Left lung (tissue), 10 donors: ENCODE results near the gene STAT5A. TPM values are rescaled to one million over a fixed set of nuclear protein-coding genes. Genes with fewer than 3 reads are reported as not detected.

Source experiments
- ATAC-seq: fragments of 200-7000 bp; cut with Tn5 transposase; one replicate; pipeline ENCODE4 v1.9.1; 2020; ENCODE audit warnings: moderate library complexity
- DNase-seq, 4 donors: peaks; one replicate each; pipeline ENCODE4 v3.0.0-alpha.2; 2013 to 2020
- H3K27ac ChIP-seq, 2 donors: fragments of 200-600 bp; sonication (generic) in 1 of 2; one replicate each; pipeline versions ENCODE4 v1.5.0 to v1.8.0; 2020 to 2021
- H3K27me3 ChIP-seq, 2 donors: fragments of 200-600 bp; sonication (generic) in 1 of 2; one replicate each; pipeline versions ENCODE4 v1.5.0 to v1.8.0; 2020 to 2021
- H3K36me3 ChIP-seq, 2 donors: fragments of 200-600 bp; sonication (generic) in 1 of 2; one replicate each; pipeline versions ENCODE4 v1.5.0 to v1.8.0; 2020 to 2021
- H3K4me1 ChIP-seq, 2 donors: fragments of 200-600 bp; one replicate each; pipeline ENCODE4 v1.8.0; 2021
- H3K4me3 ChIP-seq, 2 donors: fragments of 200-600 bp; sonication (generic) in 1 of 2; one replicate each; pipeline versions ENCODE4 v1.5.0 to v1.8.0; 2020 to 2021; ENCODE audit warnings: mild to moderate bottlenecking in 1 of 2
- H3K9me3 ChIP-seq, 2 donors: fragments of 200-600 bp; sonication (generic) in 1 of 2; one replicate each; pipeline versions ENCODE4 v1.5.0 to v1.8.0; 2020 to 2021
- CTCF ChIP-seq, 2 donors: fragments of 200-600 bp; sonication (generic) in 1 of 2; IDR thresholded peaks; one replicate each; pipeline versions ENCODE4 v1.5.0 to v1.8.0; 2021; ENCODE audit warnings: antibody characterized with exemption in 2 of 2
- intact Hi-C, 2 donors: fragments of 100-400 bp; cut with DNase I; formaldehyde crosslinking; loops; one replicate each; pipeline versions ENCODE4 v1.11.2 to v1.14.2; 2022
- polyA plus RNA-seq, 6 donors: library from polyadenylated mRNA; unstranded; fragments of 120-200 nt; gene quantifications; one replicate each; pipeline ENCODE4 v1.2.1, GENCODE V29; 2013; ENCODE audit not compliant: insufficient read length in 6 of 6
- total RNA-seq, 2 donors: library from RNA; stranded (reverse); fragmentation: NEBNext Ultra II Directional; extraction: Animal tissue kit (Norgen Biotek cat#: 25700); gene quantifications; one replicate each; pipeline ENCODE4 v1.2.1, GENCODE V29; 2021
- donor health status: DM: no; HTN: yes; CAD: no.
- donor health status: DM: no; HTN: no; CAD: no.

The STAT5A gene
- total and polyA plus RNA-seq, 8 donors = 10.3 to 47.4 (median 12.3) TPM

- no peaks in the 10 kb centered on the region for H3K9me3 ChIP-seq
- H3K4me1 ChIP-seq = peaks cover 8 to 87% of the 10 kb centered on the region in 2 donors
- DNase-seq (no peak), ATAC-seq (no peak)
- intact Hi-C loops = no loop called here
- no peaks in the 10 kb centered on the region for H3K27me3 ChIP-seq
- peak overlapping the region; percentile 96 for H3K27ac ChIP-seq
- no peak overlapping the region for H3K4me3 ChIP-seq
- no peaks in the 10 kb centered on the region for H3K36me3 ChIP-seq
- no peak for TF ChIP-seq CTCF (IDR thresholded peaks at IDR 0.05)
These were observed 38.4 kb upstream of the STAT5A start for GRCh38 chr17:42249681-42250446.

GRCh38 chr17:42251115-42251514, 37.2 kb upstream of the STAT5A start:
- H3K27ac ChIP-seq = peak overlapping the region in 1 of 2 donors; percentile 96
- no peak overlapping the region for H3K4me3 ChIP-seq
- TF ChIP-seq CTCF (IDR thresholded peaks at IDR 0.05) = no peak
- no peaks in the 10 kb centered on the region for H3K36me3 ChIP-seq
- intact Hi-C loops = no loop called here
- no peaks in the 10 kb centered on the region for H3K27me3 ChIP-seq
- no peaks in the 10 kb centered on the region for H3K9me3 ChIP-seq
- peaks cover 8 to 93% of the 10 kb centered on the region in 2 donors for H3K4me1 ChIP-seq
- ATAC-seq (peak; percentile 22), DNase-seq (no peak)

GRCh38 chr17:42252597-42253550, 35.4 kb upstream of the STAT5A start:
- ATAC-seq = no peak
- H3K4me1 ChIP-seq = peaks cover 8 to 75% of the 10 kb centered on the region in 2 donors
- peak overlapping the region in 1 of 2 donors; percentile 96 for H3K27ac ChIP-seq
- no peaks in the 10 kb centered on the region for H3K27me3 ChIP-seq
- intact Hi-C loops = no loop called here
- DNase-seq = no peak
- H3K4me3 ChIP-seq = no peak overlapping the region
- no peaks in the 10 kb centered on the region for H3K9me3 ChIP-seq
- TF ChIP-seq CTCF (IDR thresholded peaks at IDR 0.05) = no peak
- H3K36me3 ChIP-seq = no peaks in the 10 kb centered on the region

- H3K4me3 ChIP-seq = no peak overlapping the region
- no peaks in the 10 kb centered on the region for H3K27me3 ChIP-seq
- H3K9me3 ChIP-seq = no peaks in the 10 kb centered on the region
- ATAC-seq (no peak), DNase-seq (no peak)
- H3K36me3 ChIP-seq = no peaks in the 10 kb centered on the region
- peaks cover 8 to 68% of the 10 kb centered on the region in 2 donors for H3K4me1 ChIP-seq
- no peak for TF ChIP-seq CTCF (IDR thresholded peaks at IDR 0.05)
- intact Hi-C loops = no loop called here
- peak overlapping the region in 1 of 2 donors; percentile 28 for H3K27ac ChIP-seq
These were observed 34.7 kb upstream of the STAT5A start for GRCh38 chr17:42253578-42253977.

GRCh38 chr17:42255445-42255844, 32.9 kb upstream of the STAT5A start:
- ATAC-seq (no peak), DNase-seq (no peak)
- Histone ChIP-seq H3K27me3 (no peaks in the 10 kb centered on the region), H3K4me3 (no peak overlapping the region), H3K36me3 (no peaks in the 10 kb centered on the region), H3K27ac (peak overlapping the region in 1 of 2 donors; percentile 20), H3K4me1 (peaks cover 0 to 50% of the 10 kb centered on the region in 2 donors), H3K9me3 (no peaks in the 10 kb centered on the region)
- intact Hi-C loops = no loop called here
- no peak for TF ChIP-seq CTCF (IDR thresholded peaks at IDR 0.05)
